ENCODE data around the gene CLDN2. TPM values are rescaled to one million over a fixed set of nuclear protein-coding genes. Genes with fewer than 3 reads are reported as not detected.

The CLDN2 gene
- total RNA-seq, 1 donor from 2014 or later: not detected

DNA sequence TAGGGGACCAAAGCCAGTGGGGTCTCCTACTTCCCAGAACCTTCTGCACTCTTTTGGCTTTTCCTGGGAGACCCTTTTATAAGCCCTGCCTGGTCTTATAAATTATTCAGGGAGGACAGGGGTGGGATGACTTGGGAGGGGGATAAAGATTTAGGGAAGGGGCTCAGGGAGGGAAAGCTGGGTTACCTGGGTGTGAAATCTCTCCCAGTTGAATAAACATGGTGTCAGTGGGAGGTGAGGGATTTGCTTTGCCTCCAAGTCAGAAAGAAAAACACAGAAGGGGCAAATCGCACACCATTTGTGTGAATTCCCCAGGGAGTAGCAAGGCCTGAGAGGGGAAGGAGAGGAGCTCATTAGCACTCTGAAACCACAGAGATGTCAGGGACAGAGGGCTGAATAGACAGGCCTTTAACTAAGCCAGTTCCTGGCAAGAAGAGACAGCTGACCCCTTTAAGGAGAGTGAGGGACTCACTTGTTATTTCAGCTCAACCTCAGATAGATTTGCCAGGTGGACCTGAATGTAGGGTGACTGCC lies 16.8 kb upstream of the CLDN2 start, which contains the start of gene RIPPLY1:
Gene RIPPLY1, minus strand, starts transcription at position 51 of the 534 bp plus-strand sequence. CDS start 54 bp downstream, outside the sequence.
- Histone ChIP-seq H3K9me3 (no peaks in the 10 kb centered on the region), H3K27me3 (no peaks in the 10 kb centered on the region), H3K4me3 (no peak within 1 kb of the TSS), H3K36me3 (no peaks in the 10 kb centered on the region), H3K4me1 (no peaks in the 10 kb centered on the region), H3K27ac (no peak within 1 kb of the TSS)
- no peak for DNase-seq (ENCODE audit: extremely low spot score in 2 of 2)
- intact Hi-C loops (cut with DNase I): no loop called here
- no peak for TF ChIP-seq POLR2AphosphoS5 (IDR thresholded peaks at IDR 0.05; ENCODE audit: insufficient read depth in 1 of 2, low read depth in 1 of 2)
- no peak for TF ChIP-seq CTCF (IDR thresholded peaks at IDR 0.05)
- no peak for TF ChIP-seq POLR2A (IDR thresholded peaks at IDR 0.05)

- intact Hi-C loops (cut with DNase I): no loop called here
- Histone ChIP-seq H3K36me3 (no peaks in the 10 kb centered on the region), H3K27ac (no peak overlapping the region), H3K9me3 (no peaks in the 10 kb centered on the region), H3K4me1 (no peaks in the 10 kb centered on the region), H3K27me3 (no peaks in the 10 kb centered on the region), H3K4me3 (no peak overlapping the region)
- TF ChIP-seq POLR2A (IDR thresholded peaks at IDR 0.05): no peak
- no peak for TF ChIP-seq CTCF (IDR thresholded peaks at IDR 0.05)
- no peak for TF ChIP-seq POLR2AphosphoS5 (IDR thresholded peaks at IDR 0.05; ENCODE audit: insufficient read depth in 1 of 2, low read depth in 1 of 2)
- DNase-seq (ENCODE audit: extremely low spot score in 2 of 2): peak in 1 of 2 donors; percentile 49
These were observed 16.2 kb upstream of the CLDN2 start for GRCh38 chrX:106903856-106904528.

DNA sequence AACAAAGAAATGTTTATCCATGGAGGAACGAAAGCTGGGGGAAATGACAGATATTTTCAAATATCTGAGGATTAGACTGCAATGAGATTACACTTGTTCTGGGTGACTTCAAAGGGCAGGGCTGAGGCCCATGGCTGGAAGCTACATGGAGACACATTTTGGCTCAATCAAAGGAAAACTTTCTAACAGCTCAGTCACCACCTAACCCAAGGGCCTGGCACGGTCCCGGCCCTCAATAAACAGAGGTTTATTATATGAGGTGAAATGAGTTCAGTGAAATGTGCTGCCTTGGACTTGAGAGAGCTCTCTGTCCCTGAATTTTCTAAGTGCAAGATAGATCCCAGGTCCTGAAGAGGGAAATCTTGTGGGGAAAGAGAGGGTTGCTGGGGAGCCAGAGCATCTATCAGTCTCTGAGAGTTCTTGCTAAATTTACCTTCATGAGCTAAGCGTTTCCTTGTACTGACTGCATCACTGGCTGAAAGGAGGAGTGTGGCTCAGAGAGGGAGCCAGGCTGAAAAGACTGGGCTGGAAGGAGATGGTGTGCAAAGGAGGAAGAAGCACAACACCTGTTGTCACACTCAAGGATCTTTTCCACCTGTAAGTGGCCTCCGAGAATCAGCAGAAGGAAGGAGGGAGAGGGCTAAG lies 15.0 kb upstream of the CLDN2 start:
- no peaks in the 10 kb centered on the region for H3K4me1 ChIP-seq
- TF ChIP-seq POLR2AphosphoS5 (IDR thresholded peaks at IDR 0.05; ENCODE audit: insufficient read depth in 1 of 2, low read depth in 1 of 2) (no peak), POLR2A (IDR thresholded peaks at IDR 0.05) (no peak), CTCF (IDR thresholded peaks at IDR 0.05) (no peak)
- no peak overlapping the region for H3K27ac ChIP-seq
- intact Hi-C loops (cut with DNase I): no loop called here
- H3K36me3 ChIP-seq: no peaks in the 10 kb centered on the region
- DNase-seq (ENCODE audit: extremely low spot score in 2 of 2): peak in 1 of 2 donors; percentile 27
- H3K4me3 ChIP-seq: no peak overlapping the region
- H3K9me3 ChIP-seq: no peaks in the 10 kb centered on the region
- no peaks in the 10 kb centered on the region for H3K27me3 ChIP-seq

GRCh38 chrX:106906361-106906760 lies 13.8 kb upstream of the CLDN2 start:
- H3K36me3 ChIP-seq: no peaks in the 10 kb centered on the region
- no peaks in the 10 kb centered on the region for H3K4me1 ChIP-seq
- DNase-seq (ENCODE audit: extremely low spot score in 2 of 2): peak in 1 of 2 donors; percentile 52
- no peaks in the 10 kb centered on the region for H3K27me3 ChIP-seq
- H3K4me3 ChIP-seq: no peak overlapping the region
- intact Hi-C loops (cut with DNase I): no loop called here
- H3K27ac ChIP-seq: no peak overlapping the region
- H3K9me3 ChIP-seq: no peaks in the 10 kb centered on the region
- TF ChIP-seq POLR2AphosphoS5 (IDR thresholded peaks at IDR 0.05; ENCODE audit: insufficient read depth in 1 of 2, low read depth in 1 of 2) (no peak), CTCF (IDR thresholded peaks at IDR 0.05) (no peak), POLR2A (IDR thresholded peaks at IDR 0.05) (no peak)

DNA sequence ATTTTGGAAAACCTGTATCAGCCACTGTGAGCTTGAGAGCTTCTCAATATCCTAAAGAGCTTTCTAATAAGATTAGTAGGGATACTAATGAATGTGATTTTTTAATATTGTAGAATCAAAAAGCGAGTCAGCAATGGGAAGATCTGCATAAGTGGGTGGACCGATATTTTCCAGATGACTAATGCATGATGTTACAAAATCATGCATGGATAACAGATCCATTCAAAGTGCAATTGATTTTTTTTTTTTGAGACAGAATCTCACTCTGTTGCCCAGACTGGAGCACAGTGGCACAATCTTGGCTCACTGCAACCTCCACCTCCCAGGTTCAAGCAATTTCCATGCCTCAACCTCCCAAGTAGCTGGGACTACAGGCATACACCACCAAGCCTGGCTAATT lies 7.3 kb upstream of the CLDN2 start:
- TF ChIP-seq POLR2A (IDR thresholded peaks at IDR 0.05) (no peak), POLR2AphosphoS5 (IDR thresholded peaks at IDR 0.05; ENCODE audit: insufficient read depth in 1 of 2, low read depth in 1 of 2) (no peak), CTCF (IDR thresholded peaks at IDR 0.05) (no peak)
- Histone ChIP-seq H3K9me3 (no peaks in the 10 kb centered on the region), H3K27ac (no peak overlapping the region), H3K36me3 (no peaks in the 10 kb centered on the region), H3K4me3 (no peak overlapping the region), H3K4me1 (no peaks in the 10 kb centered on the region), H3K27me3 (no peaks in the 10 kb centered on the region)
- DNase-seq (ENCODE audit: extremely low spot score in 2 of 2): no peak
- intact Hi-C loops (cut with DNase I): no loop called here
